ENCODE measurements around the gene ESYT2.

Gene ESYT2

DNA sequence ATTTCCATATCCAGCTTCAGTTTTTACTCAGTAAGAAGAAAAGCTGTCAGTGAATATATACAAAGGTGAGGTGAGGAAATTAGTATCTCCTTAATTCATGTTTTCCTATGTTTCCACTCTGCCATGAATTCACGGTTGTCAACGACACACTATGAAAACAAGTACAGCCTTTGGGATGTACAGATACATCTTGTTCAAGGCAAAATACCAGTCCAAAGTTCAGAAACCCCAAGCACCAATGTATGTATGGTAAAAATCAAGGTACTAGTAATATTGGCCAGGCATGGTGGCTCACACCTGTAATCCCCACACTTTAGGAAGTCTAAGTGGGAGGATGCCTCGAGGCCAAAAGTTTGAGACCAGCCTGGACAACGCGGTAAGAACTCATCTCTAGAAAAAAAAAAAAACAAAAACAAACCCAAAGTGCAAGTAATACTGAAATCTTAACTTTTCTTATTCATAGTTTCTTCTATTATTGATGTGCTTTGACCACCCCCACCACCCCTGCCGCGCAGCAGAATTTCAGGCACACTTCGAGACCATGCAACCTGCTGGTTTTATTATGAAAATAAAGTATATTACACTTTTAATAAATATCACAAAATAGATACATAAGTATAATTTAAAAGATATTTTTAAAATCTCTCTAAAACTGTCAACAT is 3.5 kb downstream of the ESYT2 start:
- DNase-seq, result no peak

- peak; percentile 70 for DNase-seq
Measured at GRCh38 chr7:158824028-158824427, 5.3 kb downstream of the ESYT2 start.

DNA sequence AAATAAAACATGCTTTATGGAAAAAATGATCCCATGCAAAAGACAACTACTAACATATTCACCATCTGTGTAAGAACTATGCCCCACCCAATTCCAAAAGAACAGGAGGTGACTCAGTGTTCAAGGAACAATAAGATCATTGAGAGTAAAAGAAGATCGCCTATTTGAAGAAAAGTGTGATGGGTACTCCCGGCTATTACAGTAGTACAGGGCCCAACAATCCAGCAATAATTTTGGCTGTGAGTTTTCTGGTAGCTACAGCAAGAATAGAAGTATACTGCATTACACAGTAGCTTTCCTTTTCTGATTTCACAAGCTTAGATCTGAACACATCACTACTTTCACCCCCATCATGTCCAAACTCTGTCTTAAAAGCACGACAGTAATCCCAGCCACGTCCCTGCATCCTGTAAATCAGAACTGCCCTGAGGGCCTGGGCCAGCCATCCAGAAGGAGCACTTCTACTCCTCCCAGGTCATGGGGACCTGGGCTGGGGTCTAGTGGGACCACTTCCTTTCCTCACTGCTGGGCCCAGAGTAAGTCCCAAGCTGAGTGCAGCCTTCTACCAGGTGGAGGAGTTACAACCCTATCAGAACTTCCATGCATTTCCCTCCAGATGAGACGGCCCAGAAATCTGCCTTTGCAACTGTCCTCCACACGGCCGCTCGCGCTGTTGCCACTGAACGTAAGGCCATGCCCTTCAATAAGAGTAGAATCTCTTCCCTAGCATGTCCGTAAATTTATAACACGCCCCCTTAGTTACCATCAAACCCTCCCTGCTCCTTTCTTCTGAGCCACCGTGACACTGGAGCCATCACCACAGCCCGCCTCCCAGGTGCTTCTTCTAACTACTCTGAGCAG is 7.9 kb downstream of the ESYT2 start:
- no peak for DNase-seq

GRCh38 chr7:158820656-158821055 is 8.7 kb downstream of the ESYT2 start:
- DNase-seq, result no peak

DNA sequence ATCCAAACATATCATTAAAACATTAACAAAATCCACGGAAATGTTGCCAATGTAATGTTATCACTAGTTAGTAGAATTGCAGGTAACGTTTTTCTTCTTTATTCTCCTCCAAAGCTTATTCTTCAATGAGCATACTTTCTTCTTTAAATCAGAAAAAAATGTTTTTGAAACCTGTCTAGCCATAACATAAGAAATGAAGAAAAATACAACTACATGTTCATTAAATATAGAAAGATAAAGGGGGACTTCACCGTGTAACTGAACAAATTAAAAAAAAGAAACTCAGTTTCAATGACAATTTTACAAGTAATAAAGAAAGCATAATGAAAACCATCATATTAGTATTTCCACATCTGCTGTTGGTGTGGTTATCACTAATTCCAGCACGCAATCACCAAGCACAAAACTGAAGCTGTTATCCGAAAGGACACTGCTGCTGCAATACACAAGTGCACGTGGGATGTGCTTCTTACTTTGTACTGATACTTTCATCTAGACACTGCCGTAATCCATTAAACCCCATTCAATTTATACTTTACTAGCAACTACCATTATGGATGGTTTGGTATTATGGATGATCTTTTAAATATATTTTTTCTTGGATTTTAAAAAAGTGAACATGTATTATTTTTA is 9.6 kb downstream of the ESYT2 start:
- peak; percentile 35 for DNase-seq

DNA sequence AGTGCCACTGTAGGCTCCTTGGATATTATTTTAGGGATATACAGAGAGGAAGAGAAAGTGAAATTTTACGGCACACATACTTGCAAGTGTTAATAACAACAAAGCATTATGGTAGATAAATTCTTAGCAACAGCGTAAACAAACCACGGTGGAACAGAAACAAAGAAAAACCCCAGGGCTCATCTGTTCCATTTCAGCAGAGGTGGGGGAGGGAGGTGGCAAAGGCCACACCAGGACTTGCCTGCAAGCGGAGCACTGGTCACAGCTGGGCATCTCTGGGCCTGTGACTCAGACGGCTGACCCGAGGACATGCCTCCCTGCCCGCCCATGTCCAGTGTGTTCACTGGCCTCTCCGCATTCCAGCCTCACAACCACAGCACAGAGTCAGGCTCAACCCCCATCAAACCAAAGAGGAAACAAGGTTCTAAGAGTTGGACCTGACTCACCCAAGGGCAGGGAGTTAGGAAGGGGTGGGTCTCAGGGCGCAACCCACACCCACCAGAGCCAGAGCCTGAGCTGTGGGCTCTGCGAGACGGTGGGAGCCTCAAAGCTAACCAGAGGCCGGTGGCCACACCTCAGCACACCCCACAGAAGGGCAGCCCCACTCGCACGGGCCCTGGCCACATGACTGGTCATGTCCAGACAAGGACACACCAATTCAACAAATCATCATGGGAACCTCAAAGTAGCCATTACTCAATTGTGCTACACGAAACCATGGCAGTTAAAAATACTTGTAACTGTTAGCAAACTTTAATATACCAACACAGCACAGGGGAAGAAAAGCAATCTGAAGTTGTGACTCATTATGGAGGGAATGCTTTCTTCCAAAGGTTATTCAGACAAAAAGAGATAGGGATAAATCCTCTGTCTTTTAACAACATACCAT is 10.7 kb downstream of the ESYT2 start:
- DNase-seq, result peak; percentile 76

DNA sequence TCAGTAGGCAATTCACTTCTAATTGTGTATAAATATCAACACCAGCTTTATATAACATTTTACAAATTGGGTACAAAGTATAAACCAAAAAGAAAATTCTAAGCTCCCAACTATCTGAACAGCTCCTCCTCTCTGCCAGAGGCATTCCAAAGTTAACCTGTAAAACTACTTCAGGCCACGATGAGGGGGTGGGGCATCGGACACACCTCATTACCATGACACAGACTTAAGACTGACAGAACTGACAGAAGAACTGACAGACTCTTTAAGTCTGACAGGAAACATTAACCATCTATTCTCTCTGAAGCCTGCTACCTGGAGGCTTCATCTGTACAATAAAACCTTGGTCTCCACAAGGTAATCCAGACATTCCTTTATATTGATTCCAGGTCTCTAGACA is 12.3 kb downstream of the ESYT2 start:
- no peak for DNase-seq

- no peak for DNase-seq
Measured at GRCh38 chr7:158816271-158816670, 13.0 kb downstream of the ESYT2 start.

- no peak for DNase-seq
Measured at GRCh38 chr7:158815800-158816128, 13.5 kb downstream of the ESYT2 start.

DNA sequence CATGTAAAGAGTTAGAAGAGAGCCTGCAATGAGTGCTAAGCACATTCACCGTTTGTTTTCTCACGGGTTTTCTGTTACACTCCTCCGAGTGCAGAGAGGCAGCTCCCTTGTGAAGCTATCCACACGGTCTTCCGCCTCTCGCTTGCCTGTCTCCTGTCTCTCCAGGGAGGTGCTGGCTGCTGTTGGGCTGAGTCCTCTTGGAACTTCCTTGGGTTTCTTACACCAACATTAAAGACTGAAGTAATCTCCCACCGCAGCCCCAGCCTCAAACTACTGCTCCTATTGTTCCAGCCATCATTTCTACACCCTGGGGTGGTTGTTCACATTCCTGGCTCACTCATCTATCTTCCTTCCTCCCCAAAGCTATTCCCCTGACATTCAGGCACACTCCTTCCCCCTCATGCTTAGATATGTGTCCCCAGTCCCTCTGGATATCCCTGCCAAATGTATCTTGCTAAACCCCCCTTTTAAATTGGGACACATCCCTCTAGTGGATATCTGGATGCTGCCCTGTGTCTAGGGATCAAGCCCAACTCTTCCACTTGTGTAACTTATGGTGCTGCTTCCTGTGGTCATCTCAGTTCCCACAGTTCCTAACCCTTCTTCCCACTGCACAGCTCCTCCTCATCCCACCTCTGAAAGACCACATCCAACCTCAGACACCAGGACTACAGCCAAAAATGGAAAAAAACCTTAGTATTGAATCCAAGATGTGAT is 14.1 kb downstream of the ESYT2 start:
- no peak for DNase-seq

DNA sequence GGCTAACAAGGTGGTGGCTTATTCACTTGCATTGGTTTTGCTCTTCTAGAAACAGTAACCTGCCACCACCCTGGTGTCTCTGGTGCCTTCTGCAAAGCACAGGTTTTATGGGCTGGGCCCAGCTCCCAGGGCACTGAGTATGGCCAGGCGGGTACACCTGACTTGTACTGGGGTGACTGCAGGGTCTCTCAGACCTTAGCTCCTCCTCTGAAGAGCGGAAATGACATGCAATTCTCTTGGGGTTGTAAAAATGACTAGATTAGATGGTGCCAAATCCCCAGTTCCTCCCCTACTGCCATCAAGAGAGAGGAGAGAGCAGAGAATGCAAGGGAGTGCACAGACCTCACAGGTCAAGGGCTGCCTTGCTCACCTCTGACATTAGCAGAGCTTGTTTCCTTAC is 14.7 kb downstream of the ESYT2 start:
- no peak for DNase-seq

GRCh38 chr7:158812684-158813083 is 16.6 kb downstream of the ESYT2 start:
- peak; percentile 51 for DNase-seq

- no peak for DNase-seq
Measured at GRCh38 chr7:158811894-158812293, 17.4 kb downstream of the ESYT2 start.

GRCh38 chr7:158811461-158811860 is 17.8 kb downstream of the ESYT2 start:
- DNase-seq, result peak; percentile 64

DNA sequence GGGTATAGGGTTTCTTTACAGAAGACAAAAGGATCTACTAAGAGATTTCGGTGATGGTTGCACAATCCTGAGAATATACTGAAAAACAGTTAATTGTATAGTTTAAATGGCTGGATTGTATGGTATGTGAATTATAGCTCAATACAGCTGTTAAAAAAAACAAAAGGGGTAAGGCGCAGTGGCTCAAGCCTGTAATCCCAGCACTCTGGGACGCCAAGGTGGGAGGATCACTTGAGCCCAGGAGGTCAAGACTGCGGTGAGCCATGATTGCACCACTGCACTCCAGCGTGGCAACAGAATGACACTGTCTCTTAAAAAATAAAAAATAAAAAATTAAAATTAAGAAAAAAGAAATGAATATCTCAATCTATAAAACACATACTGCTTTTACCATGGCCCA is 18.5 kb downstream of the ESYT2 start:
- no peak for DNase-seq

DNA sequence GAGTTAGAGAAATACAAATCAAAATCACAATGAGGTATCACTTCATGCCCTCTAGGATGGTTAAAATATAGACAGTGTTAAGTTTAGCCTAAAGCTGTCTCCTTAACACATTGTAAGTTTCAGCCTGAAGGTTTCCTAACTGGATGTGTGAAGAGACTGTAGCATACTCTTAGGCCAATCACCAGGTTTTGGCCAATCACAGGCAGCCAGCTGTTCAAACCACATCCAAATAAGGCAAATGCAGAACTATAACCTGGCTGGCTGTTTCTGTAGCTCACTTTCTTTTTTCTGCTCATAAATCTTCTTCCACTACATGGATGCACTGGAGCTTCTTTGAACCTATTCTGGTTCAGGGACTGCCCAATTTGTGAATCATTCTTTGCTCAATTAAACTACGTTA is 19.7 kb downstream of the ESYT2 start:
- no peak for DNase-seq

GRCh38 chr7:158808126-158808525 is 21.2 kb downstream of the ESYT2 start:
- DNase-seq, result no peak

DNA sequence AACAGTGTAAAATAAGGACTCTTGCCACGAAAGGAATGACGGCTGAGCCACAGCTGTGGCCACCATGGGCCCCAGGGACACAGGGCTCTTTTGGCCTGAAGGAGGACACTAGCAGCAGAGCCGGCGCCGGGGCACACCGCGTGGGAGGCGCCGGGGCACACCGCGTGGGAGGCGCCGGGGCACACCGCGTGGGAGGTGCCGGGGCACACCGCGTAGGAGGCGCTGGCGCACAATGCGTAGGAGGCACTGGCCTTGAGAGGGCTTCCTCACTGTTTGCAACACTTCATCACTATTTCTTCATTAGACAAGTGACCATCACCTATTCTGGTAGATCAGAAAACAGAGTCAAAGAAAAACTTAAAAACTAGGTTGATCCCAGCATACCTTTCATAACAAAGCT is 23.4 kb downstream of the ESYT2 start:
- no peak for DNase-seq

- no peak for DNase-seq
Measured at GRCh38 chr7:158805414-158805813, 23.9 kb downstream of the ESYT2 start.

DNA sequence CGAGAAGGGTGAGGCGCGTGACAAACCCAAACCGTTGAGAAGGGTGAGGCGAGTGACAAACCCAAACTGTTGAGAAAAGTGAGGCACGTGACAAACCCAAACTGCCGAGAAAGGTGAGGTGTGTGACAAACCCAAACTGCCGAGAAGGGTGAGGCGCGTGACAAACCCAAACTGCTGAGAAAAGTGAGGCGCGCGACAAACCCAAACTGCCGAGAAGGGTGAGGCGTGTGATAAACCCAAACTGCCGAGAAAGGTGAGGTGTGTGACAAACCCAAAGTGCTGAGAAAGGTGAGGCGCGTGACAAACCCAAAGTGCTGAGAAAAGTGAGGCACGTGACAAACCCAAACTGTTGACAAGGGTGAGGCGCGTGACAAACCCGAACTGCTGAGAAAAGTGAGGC is 25.0 kb downstream of the ESYT2 start:
- DNase-seq, result no peak

DNA sequence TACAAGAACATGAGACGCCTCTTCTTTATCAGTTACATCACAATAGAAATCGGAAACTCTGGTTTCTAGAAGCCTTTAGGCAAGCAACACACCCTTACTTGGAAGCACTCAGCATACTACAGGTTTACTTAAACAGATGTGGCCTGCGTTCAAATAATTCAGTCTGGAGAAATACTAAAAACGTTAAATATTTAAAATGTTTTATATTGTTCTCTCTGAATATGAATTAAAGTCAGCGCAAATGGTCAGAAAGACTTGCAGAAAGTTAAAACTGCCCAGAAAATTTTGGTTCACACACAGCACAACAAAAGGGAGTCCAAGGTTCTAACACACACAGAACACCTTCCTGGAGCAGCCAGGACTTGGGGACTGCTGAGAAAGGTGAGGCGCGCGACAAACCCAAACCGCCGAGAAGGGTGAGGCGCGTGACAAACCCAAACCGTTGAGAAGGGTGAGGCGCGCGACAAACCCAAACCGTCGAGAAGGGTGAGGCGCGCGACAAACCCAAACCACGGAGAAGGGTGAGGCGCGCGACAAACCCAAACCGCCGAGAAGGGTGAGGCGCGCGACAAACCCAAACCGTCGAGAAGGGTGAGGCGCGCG is 25.8 kb downstream of the ESYT2 start:
- no peak for DNase-seq

Data from stimulated activated CD4-positive, alpha-beta T cell treated with anti-CD3 and anti-CD28 coated beads, Interleukin-4, amount 100 ng/mL, for 24 hours (primary cell).